WTC11 (cell line): Measurements from ENCODE around the gene PIERCE2. TPM values are rescaled to one million over a fixed set of nuclear protein-coding genes. Genes with fewer than 3 reads are reported as not detected.
A peak's percentile ranks its signal among the peaks of the same experiment; 100 is the strongest.

Experiments
- CDX4 ChIP-seq: fragments of 250-450 bp; sonication (Bioruptor Pico); IDR thresholded peaks from 2 replicates; pipeline ENCODE4 v1.9.0; 2021; ENCODE audit warnings: moderate library complexity, mild to moderate bottlenecking, inconsistent platforms, borderline replicate concordance
- IRF1 ChIP-seq: sonication (generic); formaldehyde crosslinking; IDR thresholded peaks from 2 replicates; pipeline ENCODE4 v1.8.0; 2023; ENCODE audit warnings: missing genetic modification reagents
- ZMAT4 ChIP-seq: fragments of 250-450 bp; sonication (Bioruptor Pico); IDR thresholded peaks from 2 replicates; pipeline ENCODE4 v1.9.0; 2021; ENCODE audit warnings: mild to moderate bottlenecking
- ZNF138 ChIP-seq: sonication (generic); formaldehyde crosslinking; conservative IDR thresholded peaks from 2 replicates; pipeline ENCODE4 v1.8.1; 2022; ENCODE audit warnings: mild to moderate bottlenecking, moderate library complexity, missing genetic modification reagents
- ZNF219 ChIP-seq: sonication (generic); formaldehyde crosslinking; IDR thresholded peaks from 2 replicates; pipeline ENCODE4 v1.8.0; 2023; ENCODE audit warnings: missing genetic modification reagents, mild to moderate bottlenecking, borderline replicate concordance
- ZNF532 ChIP-seq: fragments of 250-450 bp; sonication (Bioruptor Pico); IDR thresholded peaks from 2 replicates; pipeline ENCODE4 v1.9.0; 2021; ENCODE audit warnings: mild to moderate bottlenecking, borderline replicate concordance
- microRNA-seq: library from miRNA; unstranded; fragments of <30 nt; microRNA quantifications from one replicate; pipeline ENCODE4 v1.2.0, GENCODE V29; 2022; ENCODE audit warnings: borderline number of aligned reads
- total RNA-seq: library from RNA; stranded (reverse); gene quantifications from 3 replicates; pipeline ENCODE4 v1.2.3, GENCODE V29; 2021

Gene PIERCE2
- total RNA-seq, 1 experiment from 2014 or later, result 1.8 TPM

- TF ChIP-seq IRF1 (no peak), ZNF532 (CRISPR knock-in tag) (no peak), ZMAT4 (no peak), ZNF219 (CRISPR knock-in tag) (no peak), ZNF138 (CRISPR knock-in tag) (no peak), CDX4 (CRISPR knock-in tag) (no peak)
- TF ChIP-seq, all 79 proteins: peak for 0
These were observed 60.0 kb downstream of the PIERCE2 start (continued) for GRCh38 chr15:55468321-55468720.

Small RNA genes lying within 50 kb of the gene (microRNA-seq; reads per million reads assigned to microRNA genes)
- 34.9 reads per million, percentile 48 among the genes with 10 or more reads in this experiment for gene MIR628

Other genes with a start within 250 kb of the PIERCE2 start
- 91.9 to 115 TPM (median 95.7 TPM) in 3 replicates for gene RSL24D1, start 211.6 kb upstream of the PIERCE2 start, total RNA-seq
- gene RAB27A, start 118.7 kb upstream of the PIERCE2 start, total RNA-seq, result 4.7 to 8.0 TPM (median 7.3 TPM) in 3 replicates
- 11.2 to 13.0 TPM (median 11.9 TPM) in 3 replicates for gene PIGBOS1, start 89.4 kb upstream of the PIERCE2 start, total RNA-seq
- 5.2 to 8.7 TPM (median 6.9 TPM) in 3 replicates for gene PIGB, start 89.3 kb upstream of the PIERCE2 start, total RNA-seq
- 17.1 to 17.8 TPM (median 17.2 TPM) in 3 replicates for gene CCPG1, start 136 bp upstream of the PIERCE2 start, total RNA-seq
- 1.2 to 1.9 TPM (median 1.2 TPM) in 3 replicates for gene DNAAF4, start 99.7 kb downstream of the PIERCE2 start, total RNA-seq
- 0.46 to 0.55 TPM (median 0.50 TPM) in 3 replicates for gene PYGO1, start 179.8 kb downstream of the PIERCE2 start, total RNA-seq